ENCODE data around the gene MCRIP1. TPM values are rescaled to one million over a fixed set of nuclear protein-coding genes. Genes with fewer than 3 reads are reported as not detected.

MCRIP1 gene
- total RNA-seq, 1 donor from 2014 or later, result 106 TPM

DNA sequence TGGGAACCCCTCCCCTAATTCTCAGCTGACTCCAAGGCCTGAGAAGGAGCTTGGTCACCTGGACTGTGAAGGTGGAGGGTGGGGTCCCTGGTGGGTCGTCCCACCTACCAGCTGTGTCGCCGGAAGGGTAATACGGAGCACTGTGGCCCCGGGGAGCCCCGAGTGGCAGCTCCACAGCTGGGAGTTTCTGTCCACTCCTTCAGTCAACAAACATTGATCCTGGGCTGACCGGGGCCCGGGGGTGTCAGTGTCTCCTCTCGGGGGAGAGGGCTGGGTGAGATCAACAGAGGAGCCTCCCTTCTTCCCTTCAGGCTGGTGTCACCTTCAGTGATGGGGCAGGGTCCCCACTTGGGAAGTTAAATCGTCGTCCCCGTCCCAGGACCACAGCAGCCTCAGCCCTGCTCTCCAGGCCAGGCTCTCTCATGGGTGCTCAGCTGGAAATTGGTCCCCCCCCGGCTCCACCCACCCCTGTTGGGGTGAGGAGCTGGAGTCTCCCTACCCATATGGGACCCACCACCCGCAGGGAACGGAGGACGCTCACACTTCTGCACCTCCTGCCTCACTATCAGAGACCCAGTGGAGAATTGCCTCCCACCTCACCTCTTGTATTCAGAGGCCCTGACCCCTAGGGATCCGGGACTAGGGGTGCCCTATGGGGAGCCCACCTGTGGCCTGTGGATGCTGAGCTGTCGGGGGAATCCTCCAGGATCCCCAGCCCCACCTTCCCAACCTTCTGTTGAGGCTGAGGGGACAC lies 27.2 kb downstream of the MCRIP1 start:
- H3K27me3 Mint-ChIP-seq (ENCODE audit: low read depth, unreplicated experiment), result peaks cover 49% of the 10 kb centered on the region
- FAIRE-seq, result no peak
- Histone ChIP-seq H3K4me2 (ENCODE audit: low read length) (no peak overlapping the region), H3K4me1 (ENCODE audit: insufficient read depth, low read length) (no peaks in the 10 kb centered on the region), H3K4me3 (ENCODE audit: insufficient read depth, low read depth, low read length) (no peak overlapping the region), H3K27ac (ENCODE audit: low read depth, low read length) (no peak overlapping the region), H3K9me3 (ENCODE audit: insufficient read depth, low read depth, low read length) (peaks cover 2% of the 10 kb centered on the region), H3K79me2 (ENCODE audit: insufficient read depth, low read length) (no peaks in the 10 kb centered on the region), H3K27me3 (ENCODE audit: insufficient read depth, low read length) (peaks cover 40% of the 10 kb centered on the region), H3K36me3 (ENCODE audit: insufficient read depth, low read length) (no peaks in the 10 kb centered on the region), H4K20me1 (ENCODE audit: insufficient read depth, low read length) (no peaks in the 10 kb centered on the region), H2AFZ (ENCODE audit: low read depth, low read length) (no peak overlapping the region), H3K9ac (ENCODE audit: low read length) (no peak overlapping the region)
- no peak for DNase-seq (ENCODE audit: low read depth)
- no peaks in the 10 kb centered on the region for H3K4me1 Mint-ChIP-seq (ENCODE audit: low read depth, unreplicated experiment)
- no peak overlapping the region for H3K4me3 Mint-ChIP-seq (ENCODE audit: unreplicated experiment)
- H3K9me3 Mint-ChIP-seq (ENCODE audit: unreplicated experiment), result peaks cover 6% of the 10 kb centered on the region
- H3K36me3 Mint-ChIP-seq (ENCODE audit: low read depth, unreplicated experiment), result no peaks in the 10 kb centered on the region
- TF ChIP-seq, protein P1, sequence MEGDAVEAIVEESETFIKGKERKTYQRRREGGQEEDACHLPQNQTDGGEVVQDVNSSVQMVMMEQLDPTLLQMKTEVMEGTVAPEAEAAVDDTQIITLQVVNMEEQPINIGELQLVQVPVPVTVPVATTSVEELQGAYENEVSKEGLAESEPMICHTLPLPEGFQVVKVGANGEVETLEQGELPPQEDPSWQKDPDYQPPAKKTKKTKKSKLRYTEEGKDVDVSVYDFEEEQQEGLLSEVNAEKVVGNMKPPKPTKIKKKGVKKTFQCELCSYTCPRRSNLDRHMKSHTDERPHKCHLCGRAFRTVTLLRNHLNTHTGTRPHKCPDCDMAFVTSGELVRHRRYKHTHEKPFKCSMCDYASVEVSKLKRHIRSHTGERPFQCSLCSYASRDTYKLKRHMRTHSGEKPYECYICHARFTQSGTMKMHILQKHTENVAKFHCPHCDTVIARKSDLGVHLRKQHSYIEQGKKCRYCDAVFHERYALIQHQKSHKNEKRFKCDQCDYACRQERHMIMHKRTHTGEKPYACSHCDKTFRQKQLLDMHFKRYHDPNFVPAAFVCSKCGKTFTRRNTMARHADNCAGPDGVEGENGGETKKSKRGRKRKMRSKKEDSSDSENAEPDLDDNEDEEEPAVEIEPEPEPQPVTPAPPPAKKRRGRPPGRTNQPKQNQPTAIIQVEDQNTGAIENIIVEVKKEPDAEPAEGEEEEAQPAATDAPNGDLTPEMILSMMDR (IDR thresholded peaks at IDR 0.05; ENCODE audit: insufficient read depth, low read depth, low read length), result no peak
- no peak for TF ChIP-seq EZH2 (IDR thresholded peaks at IDR 0.05; ENCODE audit: insufficient read depth, low read length)
- no peak overlapping the region for H3K27ac Mint-ChIP-seq (ENCODE audit: unreplicated experiment)

DNA sequence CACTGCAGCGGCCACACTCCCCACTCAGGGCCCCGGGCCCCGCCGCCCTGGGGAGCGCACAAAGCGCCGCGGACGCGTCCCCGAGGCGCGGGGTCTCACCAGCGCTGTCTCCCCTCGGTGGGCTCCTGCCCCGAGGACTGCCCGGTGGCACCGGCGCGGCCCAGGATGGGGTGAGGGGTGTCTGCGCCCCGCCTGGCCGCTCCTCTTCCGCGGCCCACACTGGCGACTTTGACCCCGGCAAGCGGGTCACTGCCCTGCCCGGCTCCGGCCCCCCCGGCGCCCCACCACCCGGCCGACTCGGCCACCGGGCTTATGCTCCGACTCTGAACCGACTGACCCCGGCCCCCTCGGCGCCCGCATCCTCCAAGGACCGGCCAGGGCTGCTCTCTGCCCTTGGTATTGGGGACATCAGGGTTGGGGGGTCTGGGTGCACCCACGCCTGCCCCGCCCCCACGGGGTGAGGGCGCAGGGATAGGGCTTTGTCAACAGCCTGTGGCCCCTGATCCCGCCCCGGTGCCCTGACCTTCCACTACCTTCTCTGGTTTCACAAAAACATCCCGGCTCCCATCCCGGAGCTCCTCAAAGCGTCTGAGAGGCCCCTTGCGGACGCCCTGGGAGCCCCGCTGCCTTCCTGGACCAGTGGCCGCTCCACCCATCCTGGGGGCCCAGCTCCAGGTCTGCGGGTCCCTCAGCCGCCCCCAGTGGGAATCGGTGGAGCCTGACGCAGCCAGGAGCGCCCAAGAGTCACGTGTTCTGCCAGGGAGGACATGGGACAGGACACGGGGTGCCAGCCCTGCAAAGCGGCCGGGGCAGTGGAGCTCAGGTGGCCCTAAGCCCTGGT lies 28.3 kb downstream of the MCRIP1 start:
- H3K4me3 ChIP-seq (ENCODE audit: insufficient read depth, low read depth, low read length), result no peak overlapping the region
- H3K27me3 ChIP-seq (ENCODE audit: insufficient read depth, low read length), result peaks cover 42% of the 10 kb centered on the region
- no peak overlapping the region for H3K27ac ChIP-seq (ENCODE audit: low read depth, low read length)
- peaks cover 9% of the 10 kb centered on the region for H3K9me3 Mint-ChIP-seq (ENCODE audit: unreplicated experiment)
- no peaks in the 10 kb centered on the region for H3K36me3 ChIP-seq (ENCODE audit: insufficient read depth, low read length)
- no peak overlapping the region for H3K27ac Mint-ChIP-seq (ENCODE audit: unreplicated experiment)
- no peak overlapping the region for H3K4me3 Mint-ChIP-seq (ENCODE audit: unreplicated experiment)
- no peak overlapping the region for H3K4me2 ChIP-seq (ENCODE audit: low read length)
- no peaks in the 10 kb centered on the region for H4K20me1 ChIP-seq (ENCODE audit: insufficient read depth, low read length)
- TF ChIP-seq EZH2 (IDR thresholded peaks at IDR 0.05; ENCODE audit: insufficient read depth, low read length), result peak; percentile 97
- TF ChIP-seq, protein P1 (IDR thresholded peaks at IDR 0.05; ENCODE audit: insufficient read depth, low read depth, low read length), result no peak
- H3K9ac ChIP-seq (ENCODE audit: low read length), result no peak overlapping the region
- no peak for FAIRE-seq
- DNase-seq (ENCODE audit: low read depth), result no peak
- H2AFZ ChIP-seq (ENCODE audit: low read depth, low read length), result no peak overlapping the region
- H3K36me3 Mint-ChIP-seq (ENCODE audit: low read depth, unreplicated experiment), result peaks cover 2% of the 10 kb centered on the region
- H3K4me1 ChIP-seq (ENCODE audit: insufficient read depth, low read length), result no peaks in the 10 kb centered on the region
- H3K27me3 Mint-ChIP-seq (ENCODE audit: low read depth, unreplicated experiment), result peaks cover 54% of the 10 kb centered on the region
- H3K9me3 ChIP-seq (ENCODE audit: insufficient read depth, low read depth, low read length), result peaks cover 2% of the 10 kb centered on the region
- H3K4me1 Mint-ChIP-seq (ENCODE audit: low read depth, unreplicated experiment), result no peaks in the 10 kb centered on the region
- H3K79me2 ChIP-seq (ENCODE audit: insufficient read depth, low read length), result no peaks in the 10 kb centered on the region

Measured in astrocyte (in vitro differentiated cells and primary cell).